ENCODE data around the gene TJP1.
A peak's percentile ranks its signal among the peaks of the same experiment; 100 is the strongest.

Gene TJP1

DNA sequence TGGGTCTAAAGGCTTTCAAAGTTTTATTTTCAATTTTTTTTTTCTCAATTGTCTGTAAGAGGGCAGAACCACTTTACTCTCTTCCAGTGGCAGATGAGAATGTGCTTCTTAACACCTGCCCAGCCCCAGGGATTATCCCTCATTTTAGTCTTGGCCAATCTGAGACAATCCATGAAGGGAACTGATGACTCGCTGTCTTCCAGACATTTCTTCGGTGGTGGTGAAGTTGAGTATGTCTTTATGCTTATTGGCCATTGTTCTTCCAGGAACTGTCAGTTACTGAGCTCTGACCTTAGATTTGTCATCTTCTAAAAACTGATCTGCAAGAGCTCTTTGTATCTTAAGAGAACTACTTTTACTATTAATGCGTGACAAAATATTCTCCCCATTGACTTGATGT lies 139.5 kb downstream of the TJP1 start:
- TF ChIP-seq CTCF (IDR thresholded peaks at IDR 0.05; ENCODE audit: poor library complexity, severe bottlenecking) = no peak
- ATAC-seq (ENCODE audit: low read depth) = no peak
- Histone ChIP-seq H3K4me1 (ENCODE audit: insufficient read depth, poor library complexity, severe bottlenecking) (peaks cover 18% of the 10 kb centered on the region), H3K9me3 (ENCODE audit: severe bottlenecking) (no peaks in the 10 kb centered on the region), H3K27me3 (ENCODE audit: insufficient read depth, poor library complexity, severe bottlenecking) (no peaks in the 10 kb centered on the region), H3K4me3 (ENCODE audit: severe bottlenecking) (no peak overlapping the region), H3K36me3 (ENCODE audit: low read depth) (no peaks in the 10 kb centered on the region), H3K27ac (ENCODE audit: poor library complexity, severe bottlenecking) (no peak overlapping the region)
- no peak for DNase-seq (ENCODE audit: low spot score)

DNA sequence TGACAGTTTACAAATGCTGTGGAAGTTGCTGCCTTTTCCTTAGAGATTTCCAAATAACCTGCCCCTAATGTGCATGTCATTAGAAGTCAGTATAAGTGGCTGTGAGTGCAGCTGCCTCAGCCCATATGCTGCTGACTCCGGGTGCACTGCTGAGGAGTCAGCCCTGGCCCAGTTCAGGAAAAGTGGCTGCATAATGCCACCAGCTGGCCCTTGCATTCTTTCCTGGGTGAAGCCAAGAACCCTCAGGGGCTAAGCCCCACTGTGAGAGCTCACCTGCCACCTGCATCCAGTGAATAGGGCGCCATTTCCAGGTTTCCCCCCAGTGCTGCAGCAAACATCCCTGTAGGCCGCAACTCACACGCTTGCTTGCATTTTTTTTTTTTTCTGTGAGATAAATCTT lies 139.9 kb downstream of the TJP1 start:
- Histone ChIP-seq H3K4me1 (ENCODE audit: insufficient read depth, poor library complexity, severe bottlenecking) (peaks cover 18% of the 10 kb centered on the region), H3K27ac (ENCODE audit: poor library complexity, severe bottlenecking) (no peak overlapping the region), H3K27me3 (ENCODE audit: insufficient read depth, poor library complexity, severe bottlenecking) (no peaks in the 10 kb centered on the region), H3K36me3 (ENCODE audit: low read depth) (no peaks in the 10 kb centered on the region), H3K9me3 (ENCODE audit: severe bottlenecking) (no peaks in the 10 kb centered on the region), H3K4me3 (ENCODE audit: severe bottlenecking) (no peak overlapping the region)
- DNase-seq (ENCODE audit: low spot score) (no peak), ATAC-seq (ENCODE audit: low read depth) (no peak)
- TF ChIP-seq CTCF (IDR thresholded peaks at IDR 0.05; ENCODE audit: poor library complexity, severe bottlenecking) = no peak

- H3K27me3 ChIP-seq (ENCODE audit: insufficient read depth, poor library complexity, severe bottlenecking) = no peaks in the 10 kb centered on the region
- no peak overlapping the region for H3K4me3 ChIP-seq (ENCODE audit: severe bottlenecking)
- no peaks in the 10 kb centered on the region for H3K36me3 ChIP-seq (ENCODE audit: low read depth)
- H3K9me3 ChIP-seq (ENCODE audit: severe bottlenecking) = no peaks in the 10 kb centered on the region
- ATAC-seq (ENCODE audit: low read depth) (no peak), DNase-seq (ENCODE audit: low spot score) (peak; percentile 55)
- no peak for TF ChIP-seq CTCF (IDR thresholded peaks at IDR 0.05; ENCODE audit: poor library complexity, severe bottlenecking)
- H3K4me1 ChIP-seq (ENCODE audit: insufficient read depth, poor library complexity, severe bottlenecking) = peaks cover 18% of the 10 kb centered on the region
- H3K27ac ChIP-seq (ENCODE audit: poor library complexity, severe bottlenecking) = no peak overlapping the region
Measured at GRCh38 chr15:29681946-29682345, 140.3 kb downstream of the TJP1 start.

DNA sequence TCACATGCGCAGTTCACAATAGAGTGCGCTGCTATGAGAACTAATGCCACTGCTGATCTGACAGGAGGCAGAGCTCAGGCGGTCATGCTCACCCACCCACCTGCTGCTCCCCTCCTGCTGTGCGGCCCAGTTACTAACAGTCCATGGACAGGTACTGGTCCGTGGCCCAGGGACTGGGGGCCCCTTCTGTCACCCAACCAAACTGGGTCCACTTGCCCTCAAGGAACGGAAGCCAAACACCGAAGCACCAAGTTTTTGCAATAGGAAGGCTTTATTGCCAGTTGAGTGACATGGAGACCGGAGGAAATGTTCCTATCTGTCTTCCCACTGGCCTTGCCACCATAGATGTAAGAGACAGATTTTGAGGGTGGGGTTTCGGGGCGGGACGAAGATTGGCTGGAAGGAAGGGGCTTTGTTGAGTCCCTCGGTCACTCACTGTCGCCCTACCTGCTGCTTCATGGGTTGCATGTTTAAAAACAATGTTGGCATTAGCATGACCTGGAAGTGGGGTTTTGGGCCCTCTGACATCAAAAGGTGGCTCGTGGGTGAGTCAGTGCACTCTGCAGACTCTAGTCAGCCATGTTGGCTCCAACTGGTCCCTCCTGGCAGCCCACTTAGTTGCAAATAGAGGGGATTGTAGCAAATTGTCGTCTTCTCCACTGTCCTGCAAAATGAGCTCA lies 141.0 kb downstream of the TJP1 start:
- H3K9me3 ChIP-seq (ENCODE audit: severe bottlenecking) = no peaks in the 10 kb centered on the region
- no peak overlapping the region for H3K27ac ChIP-seq (ENCODE audit: poor library complexity, severe bottlenecking)
- no peaks in the 10 kb centered on the region for H3K27me3 ChIP-seq (ENCODE audit: insufficient read depth, poor library complexity, severe bottlenecking)
- H3K4me3 ChIP-seq (ENCODE audit: severe bottlenecking) = no peak overlapping the region
- peaks cover 16% of the 10 kb centered on the region for H3K4me1 ChIP-seq (ENCODE audit: insufficient read depth, poor library complexity, severe bottlenecking)
- TF ChIP-seq CTCF (IDR thresholded peaks at IDR 0.05; ENCODE audit: poor library complexity, severe bottlenecking) = no peak
- peak; percentile 67 for DNase-seq (ENCODE audit: low spot score)
- no peak for ATAC-seq (ENCODE audit: low read depth)
- H3K36me3 ChIP-seq (ENCODE audit: low read depth) = no peaks in the 10 kb centered on the region

- Histone ChIP-seq H3K27me3 (ENCODE audit: insufficient read depth, poor library complexity, severe bottlenecking) (no peaks in the 10 kb centered on the region), H3K4me1 (ENCODE audit: insufficient read depth, poor library complexity, severe bottlenecking) (peaks cover 9% of the 10 kb centered on the region), H3K4me3 (ENCODE audit: severe bottlenecking) (no peak overlapping the region), H3K36me3 (ENCODE audit: low read depth) (no peaks in the 10 kb centered on the region), H3K9me3 (ENCODE audit: severe bottlenecking) (no peaks in the 10 kb centered on the region), H3K27ac (ENCODE audit: poor library complexity, severe bottlenecking) (no peak overlapping the region)
- peak; percentile 34 for TF ChIP-seq CTCF (IDR thresholded peaks at IDR 0.05; ENCODE audit: poor library complexity, severe bottlenecking)
- ATAC-seq (ENCODE audit: low read depth) (no peak), DNase-seq (ENCODE audit: low spot score) (no peak)
Measured at GRCh38 chr15:29680465-29681165, 141.7 kb downstream of the TJP1 start.
